Retinal pigment epithelial cell (primary cell): ENCODE data around the gene NEK9.
"Not testable (repeated sequence)": the region's sequence is repeated elsewhere in the genome, so short reads cannot be mapped to it uniquely, and the experiment has no call there.

Source experiments
- DNase-seq: peaks from one replicate; pipeline ENCODE4 v3.0.0-alpha.2; 2010; ENCODE audit warnings: low read depth
- H3K4me3 ChIP-seq: 2 replicates; pipeline ENCODE4 v1.5.1; 2011; ENCODE audit warnings: mild to moderate bottlenecking, low read length, control low read depth, moderate library complexity
- CTCF ChIP-seq: conservative IDR thresholded peaks from 2 replicates; pipeline ENCODE4 v1.5.1; 2011; ENCODE audit warnings: low read depth, low read length, control low read depth, inconsistent platforms

Gene NEK9

GRCh38 chr14:75156111-75156510 is 29.3 kb upstream of the NEK9 start:
- no peak overlapping the region for H3K4me3 ChIP-seq
- no peak for DNase-seq
- no peak for TF ChIP-seq CTCF

GRCh38 chr14:75155169-75155568 is 28.3 kb upstream of the NEK9 start:
- H3K4me3 ChIP-seq: no peak overlapping the region
- no peak for TF ChIP-seq CTCF
- DNase-seq: no peak

GRCh38 chr14:75153295-75153694 is 26.4 kb upstream of the NEK9 start:
- no peak overlapping the region for H3K4me3 ChIP-seq
- TF ChIP-seq CTCF: no peak
- DNase-seq: no peak

- no peak for DNase-seq
- TF ChIP-seq CTCF: no peak
- no peak overlapping the region for H3K4me3 ChIP-seq
Measured at GRCh38 chr14:75151851-75152250, 25.0 kb upstream of the NEK9 start.

- H3K4me3 ChIP-seq: not testable (repeated sequence)
Measured at GRCh38 chr14:75150637-75151036, 23.8 kb upstream of the NEK9 start.

GRCh38 chr14:75150150-75150549 is 23.3 kb upstream of the NEK9 start:
- no peak overlapping the region for H3K4me3 ChIP-seq
- no peak for TF ChIP-seq CTCF
- DNase-seq: no peak

More at GRCh38 chr14:75150637-75151036, 23.8 kb upstream of the NEK9 start:
- DNase-seq: not testable (repeated sequence)

- no peak overlapping the region for H3K4me3 ChIP-seq
- peak; percentile 80 for TF ChIP-seq CTCF
- peak; percentile 99 for DNase-seq
Measured at GRCh38 chr14:75147423-75148071, 20.7 kb upstream of the NEK9 start.
